ENCODE data around the gene ZCWPW1.
A peak's percentile ranks its signal among the peaks of the same experiment; 100 is the strongest.

Gene ZCWPW1

GRCh38 chr7:100396421-100396982 lies 32.0 kb downstream of the ZCWPW1 start:
- Histone ChIP-seq H3K9me3 (ENCODE audit: severe bottlenecking) (no peaks in the 10 kb centered on the region), H3K27ac (no peak overlapping the region), H3K36me3 (no peaks in the 10 kb centered on the region), H3K4me3 (ENCODE audit: low read depth, low read length) (no peak overlapping the region), H3K27me3 (ENCODE audit: insufficient read depth, low read depth, severe bottlenecking) (no peaks in the 10 kb centered on the region)
- DNase-seq, result no peak
- no peak for TF ChIP-seq CTCF (IDR thresholded peaks at IDR 0.05; ENCODE audit: low read depth, low read length)

- H3K27ac ChIP-seq, result no peak overlapping the region
- no peaks in the 10 kb centered on the region for H3K36me3 ChIP-seq
- no peak overlapping the region for H3K4me3 ChIP-seq (ENCODE audit: low read depth, low read length)
- DNase-seq, result peak; percentile 51
- TF ChIP-seq CTCF (IDR thresholded peaks at IDR 0.05; ENCODE audit: low read depth, low read length), result no peak
- H3K27me3 ChIP-seq (ENCODE audit: insufficient read depth, low read depth, severe bottlenecking), result no peaks in the 10 kb centered on the region
- no peaks in the 10 kb centered on the region for H3K9me3 ChIP-seq (ENCODE audit: severe bottlenecking)
These were observed 34.4 kb downstream of the ZCWPW1 start for GRCh38 chr7:100394077-100394476.

- Histone ChIP-seq H3K27ac (no peak overlapping the region), H3K9me3 (ENCODE audit: severe bottlenecking) (no peaks in the 10 kb centered on the region), H3K4me3 (ENCODE audit: low read depth, low read length) (no peak overlapping the region), H3K27me3 (ENCODE audit: insufficient read depth, low read depth, severe bottlenecking) (no peaks in the 10 kb centered on the region), H3K36me3 (no peaks in the 10 kb centered on the region)
- TF ChIP-seq CTCF (IDR thresholded peaks at IDR 0.05; ENCODE audit: low read depth, low read length), result no peak
- no peak for DNase-seq
These were observed 35.1 kb downstream of the ZCWPW1 start for GRCh38 chr7:100393233-100393905.

GRCh38 chr7:100390286-100391009 lies 38.1 kb downstream of the ZCWPW1 start:
- Histone ChIP-seq H3K9me3 (ENCODE audit: severe bottlenecking) (no peaks in the 10 kb centered on the region), H3K27ac (no peak overlapping the region), H3K4me3 (ENCODE audit: low read depth, low read length) (no peak overlapping the region), H3K27me3 (ENCODE audit: insufficient read depth, low read depth, severe bottlenecking) (no peaks in the 10 kb centered on the region), H3K36me3 (no peaks in the 10 kb centered on the region)
- no peak for TF ChIP-seq CTCF (IDR thresholded peaks at IDR 0.05; ENCODE audit: low read depth, low read length)
- DNase-seq, result peak; percentile 21

GRCh38 chr7:100389437-100390088 lies 38.9 kb downstream of the ZCWPW1 start:
- Histone ChIP-seq H3K4me3 (ENCODE audit: low read depth, low read length) (no peak overlapping the region), H3K27me3 (ENCODE audit: insufficient read depth, low read depth, severe bottlenecking) (no peaks in the 10 kb centered on the region), H3K27ac (no peak overlapping the region), H3K36me3 (no peaks in the 10 kb centered on the region), H3K9me3 (ENCODE audit: severe bottlenecking) (no peaks in the 10 kb centered on the region)
- DNase-seq, result no peak
- TF ChIP-seq CTCF (IDR thresholded peaks at IDR 0.05; ENCODE audit: low read depth, low read length), result no peak
